ENCODE measurements around the gene SPRED2.

SPRED2 gene

GRCh38 chr2:65375723-65376122 lies 56.7 kb downstream of the SPRED2 start:
- TF ChIP-seq, protein P1, sequence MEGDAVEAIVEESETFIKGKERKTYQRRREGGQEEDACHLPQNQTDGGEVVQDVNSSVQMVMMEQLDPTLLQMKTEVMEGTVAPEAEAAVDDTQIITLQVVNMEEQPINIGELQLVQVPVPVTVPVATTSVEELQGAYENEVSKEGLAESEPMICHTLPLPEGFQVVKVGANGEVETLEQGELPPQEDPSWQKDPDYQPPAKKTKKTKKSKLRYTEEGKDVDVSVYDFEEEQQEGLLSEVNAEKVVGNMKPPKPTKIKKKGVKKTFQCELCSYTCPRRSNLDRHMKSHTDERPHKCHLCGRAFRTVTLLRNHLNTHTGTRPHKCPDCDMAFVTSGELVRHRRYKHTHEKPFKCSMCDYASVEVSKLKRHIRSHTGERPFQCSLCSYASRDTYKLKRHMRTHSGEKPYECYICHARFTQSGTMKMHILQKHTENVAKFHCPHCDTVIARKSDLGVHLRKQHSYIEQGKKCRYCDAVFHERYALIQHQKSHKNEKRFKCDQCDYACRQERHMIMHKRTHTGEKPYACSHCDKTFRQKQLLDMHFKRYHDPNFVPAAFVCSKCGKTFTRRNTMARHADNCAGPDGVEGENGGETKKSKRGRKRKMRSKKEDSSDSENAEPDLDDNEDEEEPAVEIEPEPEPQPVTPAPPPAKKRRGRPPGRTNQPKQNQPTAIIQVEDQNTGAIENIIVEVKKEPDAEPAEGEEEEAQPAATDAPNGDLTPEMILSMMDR (IDR thresholded peaks at IDR 0.05; ENCODE audit: low read depth, low read length, missing control alignments): no peak
- no peak overlapping the region for H3K4me3 ChIP-seq (ENCODE audit: low read depth, low read length)
- DNase-seq (ENCODE audit: low read depth): no peak

GRCh38 chr2:65374999-65375398 lies 57.4 kb downstream of the SPRED2 start:
- TF ChIP-seq, protein P1 (IDR thresholded peaks at IDR 0.05; ENCODE audit: low read depth, low read length, missing control alignments): no peak
- no peak for DNase-seq (ENCODE audit: low read depth)
- no peak overlapping the region for H3K4me3 ChIP-seq (ENCODE audit: low read depth, low read length)

DNA sequence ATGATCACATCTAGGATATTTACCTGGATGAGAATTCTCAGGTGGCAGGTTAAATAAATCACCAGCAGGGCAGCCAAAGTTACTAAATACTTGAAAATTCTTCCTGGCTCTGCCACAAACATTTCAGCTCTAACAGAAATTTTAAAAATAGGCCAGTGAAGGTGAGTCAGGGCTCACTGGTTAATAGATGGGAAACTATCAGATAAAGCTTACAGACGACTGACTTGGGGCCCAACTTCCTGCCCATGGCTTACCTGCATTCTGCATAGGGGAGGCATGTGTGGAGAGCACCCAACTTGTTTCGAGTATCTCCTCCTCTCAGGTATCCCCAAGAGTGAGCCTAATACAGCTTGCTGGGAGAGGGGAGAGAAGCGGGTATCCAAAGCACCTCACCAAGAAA lies 57.8 kb downstream of the SPRED2 start:
- no peak for DNase-seq (ENCODE audit: low read depth)
- TF ChIP-seq, protein P1 (IDR thresholded peaks at IDR 0.05; ENCODE audit: low read depth, low read length, missing control alignments): no peak
- H3K4me3 ChIP-seq (ENCODE audit: low read depth, low read length): no peak overlapping the region

GRCh38 chr2:65373365-65373918 lies 59.0 kb downstream of the SPRED2 start:
- TF ChIP-seq, protein P1 (IDR thresholded peaks at IDR 0.05; ENCODE audit: low read depth, low read length, missing control alignments): no peak
- no peak for DNase-seq (ENCODE audit: low read depth)
- no peak overlapping the region for H3K4me3 ChIP-seq (ENCODE audit: low read depth, low read length)

GRCh38 chr2:65372619-65373018 lies 59.8 kb downstream of the SPRED2 start:
- TF ChIP-seq, protein P1 (IDR thresholded peaks at IDR 0.05; ENCODE audit: low read depth, low read length, missing control alignments): no peak
- no peak for DNase-seq (ENCODE audit: low read depth)
- no peak overlapping the region for H3K4me3 ChIP-seq (ENCODE audit: low read depth, low read length)

GRCh38 chr2:65371074-65371434 lies 61.3 kb downstream of the SPRED2 start:
- TF ChIP-seq, protein P1 (IDR thresholded peaks at IDR 0.05; ENCODE audit: low read depth, low read length, missing control alignments): no peak
- no peak for DNase-seq (ENCODE audit: low read depth)
- H3K4me3 ChIP-seq (ENCODE audit: low read depth, low read length): no peak overlapping the region

DNA sequence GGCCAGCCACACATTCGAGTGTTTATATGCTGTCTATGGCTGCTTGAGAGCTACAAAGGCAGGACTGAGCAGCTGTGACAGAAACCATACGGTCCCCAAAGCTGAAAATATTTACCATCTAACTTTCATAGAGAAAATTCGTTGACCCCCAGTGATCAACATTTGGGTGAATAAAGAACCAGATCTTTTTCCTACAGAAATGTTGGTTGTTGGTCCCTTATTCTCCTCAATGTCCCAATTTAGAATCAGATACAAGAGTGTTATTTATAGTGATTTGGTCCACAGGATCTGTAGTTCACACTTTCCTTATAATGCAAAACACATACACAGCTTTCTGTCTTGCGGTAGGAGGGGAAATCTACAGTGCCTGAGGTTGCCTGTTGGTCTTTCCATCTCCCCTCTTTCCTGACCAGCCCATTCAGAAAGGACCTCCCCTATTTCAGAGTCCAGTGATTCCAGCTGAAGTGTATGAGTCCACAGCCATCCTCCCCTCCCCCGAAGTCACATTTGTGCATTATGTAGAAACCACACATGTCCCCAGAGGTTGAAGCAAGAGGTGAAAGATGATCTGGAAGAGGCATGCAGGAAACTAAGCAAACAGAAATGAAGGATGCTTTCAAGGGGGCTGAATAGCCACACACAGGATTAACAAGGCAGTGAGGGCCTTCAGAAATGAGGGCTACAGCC lies 61.9 kb downstream of the SPRED2 start:
- DNase-seq (ENCODE audit: low read depth): no peak
- TF ChIP-seq, protein P1 (IDR thresholded peaks at IDR 0.05; ENCODE audit: low read depth, low read length, missing control alignments): no peak
- H3K4me3 ChIP-seq (ENCODE audit: low read depth, low read length): no peak overlapping the region
